Activated gamma-delta T cell treated with anti-CD3 and anti-CD28 coated beads, Interleukin-2, amount 50 U/mL, for 16 hours (primary cell): ENCODE data around the gene FBXW8.

Experiments used
- DNase-seq: peaks from one replicate; pipeline ENCODE4 v3.0.0-alpha.2; 2020; ENCODE audit warnings: low read depth

FBXW8 gene

GRCh38 chr12:116990971-116991966, 80.5 kb downstream of the FBXW8 start:
- no peak for DNase-seq

DNA sequence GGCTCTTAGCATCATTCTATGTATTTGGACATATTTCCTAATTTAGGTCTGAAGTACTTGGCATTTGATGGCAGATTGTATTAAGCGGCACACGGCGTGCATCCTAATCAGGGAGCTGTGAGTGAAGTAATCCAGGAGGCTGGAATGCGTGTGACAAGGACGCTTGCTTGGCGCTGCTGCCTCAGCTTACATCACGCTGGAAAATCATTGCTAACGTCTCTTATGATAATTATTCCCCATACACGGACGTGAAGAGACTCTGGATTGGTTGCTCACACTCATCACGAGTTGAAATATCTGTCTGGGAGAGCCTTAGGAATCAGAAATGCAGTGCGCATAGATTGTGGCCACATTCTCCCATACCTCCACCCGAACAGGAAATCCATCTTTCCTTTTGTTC, 85.3 kb downstream of the FBXW8 start:
- DNase-seq, result no peak

GRCh38 chr12:116996621-116997020, 85.9 kb downstream of the FBXW8 start:
- DNase-seq, result no peak

GRCh38 chr12:116999066-116999465, 88.3 kb downstream of the FBXW8 start:
- DNase-seq, result no peak

- DNase-seq, result no peak
Observed at GRCh38 chr12:117000316-117000715, 89.6 kb downstream of the FBXW8 start.

- DNase-seq, result no peak
Observed at GRCh38 chr12:117002051-117002817, 91.5 kb downstream of the FBXW8 start.

- no peak for DNase-seq
Observed at GRCh38 chr12:117003883-117004404, 93.2 kb downstream of the FBXW8 start.

- no peak for DNase-seq
Observed at GRCh38 chr12:117005417-117006046, 94.8 kb downstream of the FBXW8 start.

DNA sequence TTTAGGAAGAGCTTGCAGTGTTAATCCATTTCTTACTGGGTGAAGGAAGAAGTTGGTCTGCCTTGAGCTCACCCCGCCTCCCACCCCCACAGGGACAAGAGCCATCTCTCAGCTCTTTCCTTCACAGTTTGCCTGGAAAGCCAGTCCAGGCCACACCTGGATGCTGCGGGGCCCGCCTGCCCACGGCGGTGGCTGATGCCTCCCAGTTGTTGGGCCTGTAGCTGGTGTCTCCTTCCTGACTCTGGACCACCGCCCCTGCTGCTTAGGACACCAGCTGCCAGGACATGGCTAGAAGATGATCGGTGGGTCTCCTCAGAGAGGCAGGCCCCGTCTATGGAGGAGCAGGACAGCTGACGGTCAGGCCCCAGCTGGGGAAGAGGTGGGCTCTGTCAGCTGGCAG, 95.6 kb downstream of the FBXW8 start:
- no peak for DNase-seq

- no peak for DNase-seq
Observed at GRCh38 chr12:117007577-117007976, 96.8 kb downstream of the FBXW8 start.

DNA sequence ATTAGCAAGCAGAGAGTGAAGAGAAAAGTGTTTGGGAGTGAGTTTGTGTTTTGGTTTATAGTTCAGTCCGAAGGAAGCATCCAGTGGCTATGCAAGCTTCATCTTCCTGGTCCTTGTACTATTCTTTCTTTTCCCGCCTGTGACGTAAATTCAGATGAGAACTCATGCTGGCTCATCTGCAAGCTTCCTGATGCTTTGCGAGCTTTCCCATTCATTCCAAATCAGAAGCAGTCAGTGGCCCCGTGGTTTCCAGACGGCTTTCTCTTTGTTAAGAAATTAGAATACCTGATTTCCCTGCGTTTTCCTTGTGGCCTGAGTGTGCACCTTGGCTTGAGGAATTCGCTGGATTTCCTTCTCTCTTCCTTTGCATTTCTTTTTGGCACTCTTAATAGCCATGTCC, 99.0 kb downstream of the FBXW8 start:
- DNase-seq, result no peak

GRCh38 chr12:117010693-117011451, 100.1 kb downstream of the FBXW8 start:
- DNase-seq, result no peak

DNA sequence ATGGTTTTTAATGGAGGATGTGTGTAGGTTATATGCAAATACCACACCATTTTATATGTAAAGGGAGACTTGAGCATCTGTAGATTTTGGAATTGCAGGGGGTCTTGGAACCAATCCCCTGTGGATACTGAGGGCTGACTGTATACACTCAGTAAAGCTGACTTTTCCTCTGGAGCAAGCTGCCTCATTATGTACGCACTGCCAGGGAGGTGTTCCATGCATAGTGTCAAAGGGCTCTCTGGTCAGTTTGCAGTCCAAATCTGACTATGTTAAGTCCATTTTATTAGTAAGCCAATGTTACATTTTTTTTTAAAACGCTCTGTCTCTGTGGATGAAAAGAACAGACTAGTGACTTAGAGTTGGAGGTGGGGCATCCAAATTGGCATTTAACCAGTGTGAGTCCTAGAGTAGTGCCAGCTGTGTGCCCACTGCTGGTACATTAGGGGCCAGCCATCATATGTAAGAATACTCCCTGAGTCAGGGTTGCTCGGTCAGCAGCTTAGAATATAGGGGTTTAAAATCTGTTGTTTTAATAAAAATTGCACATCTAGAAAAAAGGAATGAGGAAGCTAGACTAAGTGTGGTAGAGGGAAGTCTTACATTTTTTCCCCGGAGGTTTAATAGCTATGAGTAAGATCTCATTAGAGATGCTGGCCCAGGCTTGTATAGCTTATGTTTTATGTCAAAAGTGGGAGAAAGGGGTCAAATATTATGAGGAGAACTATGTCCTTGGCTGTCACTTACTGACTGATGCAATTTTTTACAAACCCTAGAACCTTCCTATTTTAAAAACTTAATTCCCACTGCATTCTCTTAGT, 101.4 kb downstream of the FBXW8 start:
- no peak for DNase-seq

- no peak for DNase-seq
Observed at GRCh38 chr12:117013726-117014125, 103.0 kb downstream of the FBXW8 start.

DNA sequence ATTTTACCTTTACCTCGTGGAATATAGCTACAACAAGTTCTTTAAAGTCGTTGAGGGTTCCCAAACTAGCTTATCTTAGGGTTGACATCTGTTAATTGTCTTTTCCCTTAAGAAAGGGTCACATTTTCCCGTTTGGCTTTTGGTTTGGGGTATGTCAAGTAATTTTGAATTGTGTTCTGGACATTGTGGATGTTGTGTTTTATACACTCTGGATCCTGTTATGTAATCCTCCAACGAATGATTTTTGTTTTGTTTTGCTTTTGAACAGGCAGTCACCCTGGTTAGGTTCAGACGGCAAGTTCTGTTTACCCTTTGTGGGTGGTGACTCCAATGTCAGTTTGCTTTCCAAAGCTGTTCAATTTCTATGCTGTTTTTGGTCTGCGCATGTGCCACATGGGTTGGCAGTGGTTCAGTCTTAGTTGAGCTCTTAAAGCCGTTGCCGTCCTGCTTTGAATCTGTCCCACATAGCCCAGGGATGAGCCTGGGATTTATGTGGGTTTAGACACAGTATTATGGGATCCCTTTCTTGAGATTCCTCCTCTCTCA, 103.7 kb downstream of the FBXW8 start:
- no peak for DNase-seq

GRCh38 chr12:117015811-117016210, 105.1 kb downstream of the FBXW8 start:
- DNase-seq, result no peak

DNA sequence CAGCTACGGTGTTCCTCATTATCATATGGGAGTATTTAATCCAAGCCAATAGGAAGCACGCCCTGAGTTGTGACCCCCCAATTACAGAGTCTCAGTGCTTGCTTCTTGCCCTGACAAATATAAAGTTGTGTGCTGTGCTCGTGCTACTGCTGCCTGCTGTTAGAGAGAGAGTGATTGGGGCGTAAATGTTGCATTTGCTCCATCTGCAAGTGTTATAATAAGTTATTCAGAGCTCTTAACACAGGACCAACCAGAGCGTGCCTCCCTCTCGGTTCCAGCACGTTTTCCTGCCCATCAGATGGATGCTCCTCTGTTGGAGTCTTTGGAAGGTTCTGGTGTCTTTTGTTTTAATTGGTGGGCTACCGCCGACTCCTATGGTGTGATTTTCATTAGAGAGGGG, 107.1 kb downstream of the FBXW8 start:
- DNase-seq, result no peak

DNA sequence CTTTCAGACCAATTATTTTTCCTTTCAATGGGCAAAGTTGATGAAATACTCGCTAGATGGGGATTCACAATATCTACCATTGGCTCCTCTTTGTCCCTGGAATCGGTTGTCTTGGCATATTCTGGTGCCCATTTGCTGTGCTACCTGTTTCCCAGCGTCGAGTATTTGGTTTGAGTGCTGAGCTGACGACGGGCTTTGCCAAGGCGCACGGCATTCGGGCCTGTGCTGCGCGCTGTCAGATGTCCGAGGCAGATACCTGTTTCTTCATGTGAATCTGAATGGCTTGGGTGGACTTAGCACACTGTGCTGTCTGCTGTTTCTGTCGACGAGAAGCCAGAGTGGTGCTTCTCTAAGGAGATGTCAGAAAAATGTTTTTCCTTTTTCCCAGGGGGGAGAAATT, 107.5 kb downstream of the FBXW8 start:
- DNase-seq, result no peak

DNA sequence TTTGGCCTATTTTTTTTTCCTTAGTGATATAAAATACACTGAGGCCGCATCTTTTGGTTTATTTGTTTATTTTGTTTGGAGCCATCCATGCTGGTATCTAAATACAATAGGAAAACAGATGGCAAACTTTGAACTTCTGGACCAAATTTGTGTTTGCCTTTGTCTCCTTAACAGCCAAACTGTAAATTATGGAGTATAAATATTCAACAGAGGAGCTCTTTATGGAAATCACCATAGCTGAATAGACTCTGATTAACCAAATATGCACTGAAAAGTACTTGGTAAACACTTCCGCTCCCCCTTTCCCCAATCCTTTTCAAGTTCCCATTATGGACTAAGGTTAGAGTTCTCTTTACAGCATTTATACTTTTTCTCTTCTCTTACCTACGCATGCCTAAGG, 107.9 kb downstream of the FBXW8 start:
- no peak for DNase-seq

DNA sequence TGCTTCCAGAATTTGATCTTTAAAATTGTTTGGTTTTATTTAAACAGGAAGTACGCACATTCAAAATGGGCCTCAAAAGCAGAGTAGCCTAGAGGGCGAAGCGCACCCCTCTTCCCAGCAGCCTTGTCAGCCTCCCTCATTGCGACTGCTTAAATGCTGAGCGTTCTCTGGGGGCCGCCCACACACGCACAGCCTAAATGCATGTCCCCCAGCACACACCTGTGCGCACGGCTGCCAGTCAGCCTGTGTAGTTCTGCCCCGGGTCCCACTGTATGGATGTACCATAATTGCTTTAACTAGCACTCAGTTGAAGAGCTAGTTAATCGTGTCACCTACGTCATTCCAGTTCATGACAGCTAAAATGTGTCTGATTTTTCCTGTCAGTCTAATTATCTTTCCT, 109.1 kb downstream of the FBXW8 start:
- DNase-seq, result no peak
